Spleen (tissue), 11 donors: Measurements from ENCODE around the gene POLE3. TPM values are rescaled to one million over a fixed set of nuclear protein-coding genes. Genes with fewer than 3 reads are reported as not detected.

Experiments
- DNase-seq: peaks from one replicate; pipeline ENCODE4 v3.0.0-alpha.2; 2020
- H3K27ac ChIP-seq, 8 donors: fragments of 200-600 bp; sonication (generic) in 7 of 8; 1 replicate in 4 of 8; 2 replicates in 4 of 8; pipeline versions ENCODE4 v1.5.0 to v1.8.0; 2016 to 2021; ENCODE audit warnings: inconsistent platforms in 4 of 8, mild to moderate bottlenecking in 4 of 8, moderate library complexity in 1 of 8
- H3K27me3 ChIP-seq, 7 donors: fragments of 200-600 bp; sonication (generic) in 6 of 7; replicated peaks in 1 of 7; 1 replicate in 4 of 7; 2 replicates in 3 of 7; pipeline versions ENCODE4 v1.5.0 to v1.8.0; 2016 to 2021; ENCODE audit warnings: inconsistent platforms in 3 of 7, mild to moderate bottlenecking in 1 of 7
- H3K36me3 ChIP-seq, 6 donors: fragments of 200-600 bp; sonication (generic) in 5 of 6; 1 replicate in 4 of 6; 2 replicates in 2 of 6; pipeline versions ENCODE4 v1.5.0 to v1.8.0; 2016 to 2021; ENCODE audit warnings: inconsistent platforms in 2 of 6
- H3K4me1 ChIP-seq, 6 donors: fragments of 200-600 bp; sonication (generic) in 5 of 6; 1 replicate in 3 of 6; 2 replicates in 3 of 6; pipeline versions ENCODE4 v1.5.0 to v1.8.0; 2016 to 2021; ENCODE audit warnings: inconsistent platforms in 3 of 6
- H3K4me3 ChIP-seq, 8 donors: fragments of 200-600 bp; sonication (generic) in 7 of 8; 1 replicate in 4 of 8; 2 replicates in 4 of 8; pipeline versions ENCODE4 v1.5.0 to v1.8.0; 2016 to 2021; ENCODE audit warnings: inconsistent platforms in 4 of 8, mild to moderate bottlenecking in 4 of 8, moderate library complexity in 2 of 8
- H3K9me3 ChIP-seq, 8 donors: fragments of 200-600 bp; sonication (generic) in 7 of 8; 1 replicate in 4 of 8; 2 replicates in 4 of 8; pipeline versions ENCODE4 v1.5.0 to v1.8.0; 2016 to 2021; ENCODE audit warnings: inconsistent platforms in 4 of 8
- CTCF ChIP-seq, 11 experiments: fragments of 200-600 bp in 7 of 11; fragments of 450-650 bp in 4 of 11; sonication (generic) in 4 of 11; IDR thresholded peaks in 8 of 11; conservative IDR thresholded peaks in 3 of 11; 1 replicate in 7 of 11; 2 replicates in 4 of 11; pipeline versions ENCODE4 v1.4.0 to v1.8.0; 2016 to 2021; ENCODE audit warnings: antibody characterized with exemption in 11 of 11, inconsistent platforms in 4 of 11, mild to moderate bottlenecking in 1 of 11
- POLR2A ChIP-seq, 3 donors: fragments of 450-650 bp; IDR thresholded peaks; one replicate each; pipeline ENCODE4 v1.5.1; 2017; ENCODE audit warnings: antibody characterized with exemption in 3 of 3, mild to moderate bottlenecking in 1 of 3
- POLR2AphosphoS5 ChIP-seq, 3 donors: sonication (generic); formaldehyde crosslinking; IDR thresholded peaks; one replicate each; pipeline ENCODE4 v1.5.1; 2017; ENCODE audit warnings: antibody characterized with exemption in 3 of 3
- WGBS, 5 donors: extraction: QIAGEN DNeasy Blood & Tissue Kit in 3 of 5; methylation state at CpG; one replicate each; pipeline versions ENCODE4 v1.1.5 to v1.1.7; 2013 to 2018; 5-methylcytosine and 5-hydroxymethylcytosine counted together
- intact Hi-C: fragments of 100-400 bp; cut with DNase I; formaldehyde crosslinking; loops from one replicate; pipeline ENCODE4 v1.15.0; 2023; ENCODE audit warnings: low total_unique reads
- polyA plus RNA-seq, 3 donors: library from polyadenylated mRNA; stranded (reverse); fragments of 200-250 nt; gene quantifications; one replicate each; pipeline ENCODE4 v1.2.1, GENCODE V29; 2013
- total RNA-seq, 7 donors: library from RNA; depleted of rRNA in 3 of 7; stranded (reverse); fragments of >200 nt in 3 of 7; fragmentation: NEBNext Ultra II Directional in 4 of 7; extraction: Animal tissue kit (Norgen Biotek cat#: 25700) in 4 of 7; gene quantifications; one replicate each; pipeline versions ENCODE4 v1.1.0 to v1.2.1, GENCODE V29; 2016 to 2021
- donor health status: healthy with polysubstance abuse.
- donor health status: DM: no; HTN: no; CAD: no; lungs with moderate emphysema.
- donor health status: DM: no; HTN: no; CAD: no.
- donor health status: Bipolar disorder and iron deficiency.
- donor health status: healthy.
- donor health status: DM: no; HTN: no; CAD: no.
- donor health status: DM: yes; HTN: yes; CAD: no.

The POLE3 gene
- total and polyA plus RNA-seq, 10 donors: 29.3 to 53.0 (median 37.0) TPM

DNA sequence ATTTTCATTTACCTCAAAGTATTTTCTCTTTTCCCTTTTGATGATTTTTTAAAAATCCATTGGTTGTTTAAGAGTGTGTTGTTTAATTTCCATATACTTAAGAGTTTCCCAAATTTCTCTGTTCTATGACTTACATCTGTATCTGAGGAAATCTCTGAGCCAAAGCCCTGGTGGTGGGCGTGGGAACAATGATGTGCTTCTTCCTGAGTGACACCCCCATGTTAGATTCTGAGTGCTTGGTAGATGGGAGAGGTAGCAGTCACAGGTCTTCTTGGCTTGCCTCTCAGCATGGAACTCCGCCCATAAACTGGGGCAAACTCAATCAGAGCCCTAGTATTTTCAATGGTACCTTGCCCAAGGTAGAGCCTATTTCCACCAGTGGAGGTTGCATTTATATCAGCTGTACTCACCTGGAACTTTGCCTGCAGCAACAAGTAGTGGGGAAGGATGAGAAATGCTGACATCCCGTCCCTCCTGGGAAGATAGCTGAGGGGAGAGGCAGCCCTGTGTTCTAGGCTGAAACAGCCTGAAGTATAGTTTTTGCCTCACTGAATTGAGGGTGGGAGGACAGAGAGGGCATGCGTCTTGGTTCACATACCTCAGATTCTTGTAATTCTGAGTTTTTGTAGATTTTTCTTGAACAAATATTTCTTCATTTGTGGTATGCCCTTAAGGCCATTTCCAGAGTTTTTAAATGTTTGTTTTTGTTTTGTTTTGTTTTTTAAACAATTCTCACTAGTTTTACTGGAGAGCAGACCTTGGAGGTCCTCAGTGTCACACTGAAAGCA lies 26.4 kb upstream of the POLE3 start:
- Histone ChIP-seq H3K4me1 (no peaks in the 10 kb centered on the region), H3K27ac (no peak overlapping the region), H3K9me3 (no peaks in the 10 kb centered on the region), H3K36me3 (no peaks in the 10 kb centered on the region), H3K27me3 (no peaks in the 10 kb centered on the region), H3K4me3 (no peak overlapping the region)
- intact Hi-C loops: no loop called here
- 80 to 87% (median 83%) methylated on average over 4 of the region's 4 CpGs for WGBS, 5 donors
- TF ChIP-seq POLR2A (IDR thresholded peaks at IDR 0.05) (no peak), CTCF (IDR thresholded peaks at IDR 0.05 in 8 of 11, conservative IDR thresholded peaks at IDR 0.05 in 3 of 11) (no peak), POLR2AphosphoS5 (IDR thresholded peaks at IDR 0.05) (no peak)
- no peak for DNase-seq

DNA sequence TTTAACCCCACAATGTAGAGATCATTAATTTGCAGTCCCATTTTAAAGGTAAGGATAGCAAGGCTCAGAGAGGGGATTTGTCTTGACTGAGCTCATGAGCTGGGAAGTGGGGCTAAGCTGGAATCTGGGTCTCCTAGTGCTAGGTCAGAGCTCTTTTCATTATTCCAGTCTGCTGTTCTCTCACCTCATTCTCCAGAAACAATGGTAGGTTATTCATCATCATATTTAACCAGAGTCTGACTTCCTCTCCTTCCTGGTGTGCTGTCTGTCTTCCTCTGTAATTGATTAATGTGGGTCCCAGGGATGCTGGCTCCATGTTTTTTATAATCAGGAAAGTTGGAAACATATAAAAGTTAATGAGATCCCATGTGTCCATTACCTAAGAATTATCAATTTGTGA lies 20.7 kb upstream of the POLE3 start:
- Histone ChIP-seq H3K4me3 (no peak overlapping the region), H3K9me3 (no peaks in the 10 kb centered on the region), H3K27me3 (no peaks in the 10 kb centered on the region), H3K36me3 (no peaks in the 10 kb centered on the region), H3K27ac (no peak overlapping the region), H3K4me1 (no peaks in the 10 kb centered on the region)
- intact Hi-C loops: no loop called here
- TF ChIP-seq POLR2A (IDR thresholded peaks at IDR 0.05) (no peak), POLR2AphosphoS5 (IDR thresholded peaks at IDR 0.05) (no peak), CTCF (IDR thresholded peaks at IDR 0.05 in 8 of 11, conservative IDR thresholded peaks at IDR 0.05 in 3 of 11) (no peak)
- DNase-seq: no peak

GRCh38 chr9:113428062-113428615 lies 17.7 kb upstream of the POLE3 start:
- DNase-seq: no peak
- 70 to 91% (median 82%) methylated on average over 1 of the region's 1 CpG for WGBS, 5 donors
- no peaks in the 10 kb centered on the region for H3K4me1 ChIP-seq
- TF ChIP-seq POLR2A (IDR thresholded peaks at IDR 0.05) (no peak), CTCF (IDR thresholded peaks at IDR 0.05 in 8 of 11, conservative IDR thresholded peaks at IDR 0.05 in 3 of 11) (no peak), POLR2AphosphoS5 (IDR thresholded peaks at IDR 0.05) (no peak)
- peak overlapping the region in 1 of 8 donors; percentile 49 for H3K27ac ChIP-seq
- no peaks in the 10 kb centered on the region for H3K27me3 ChIP-seq
- H3K9me3 ChIP-seq: no peaks in the 10 kb centered on the region
- no peak overlapping the region for H3K4me3 ChIP-seq
- no peaks in the 10 kb centered on the region for H3K36me3 ChIP-seq
- intact Hi-C loops: no loop called here

DNA sequence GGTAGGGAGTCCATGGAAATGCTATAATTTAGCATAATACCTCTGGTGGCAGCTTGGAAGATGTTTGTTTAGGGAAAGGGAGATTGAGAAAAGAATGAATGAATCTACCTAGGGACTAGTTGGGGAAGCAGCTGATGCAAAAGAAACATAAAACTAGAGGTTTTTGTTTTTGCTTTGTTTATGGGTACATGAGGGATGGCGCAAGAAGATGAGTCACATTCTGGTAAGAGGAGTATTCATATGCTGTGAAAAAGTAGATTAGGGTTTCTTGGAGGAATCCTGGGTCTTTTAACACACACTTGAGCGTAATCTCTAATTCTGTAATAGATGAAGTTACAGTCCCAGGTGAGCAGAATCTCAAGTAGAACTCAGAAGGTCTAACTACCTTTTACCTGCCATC lies 17.2 kb upstream of the POLE3 start:
- H3K4me1 ChIP-seq: no peaks in the 10 kb centered on the region
- intact Hi-C loops: no loop called here
- no peaks in the 10 kb centered on the region for H3K9me3 ChIP-seq
- peak overlapping the region in 1 of 8 donors; percentile 49 for H3K27ac ChIP-seq
- H3K27me3 ChIP-seq: no peaks in the 10 kb centered on the region
- DNase-seq: no peak
- no peaks in the 10 kb centered on the region for H3K36me3 ChIP-seq
- H3K4me3 ChIP-seq: no peak overlapping the region
- TF ChIP-seq POLR2AphosphoS5 (IDR thresholded peaks at IDR 0.05) (no peak), POLR2A (IDR thresholded peaks at IDR 0.05) (no peak), CTCF (IDR thresholded peaks at IDR 0.05 in 8 of 11, conservative IDR thresholded peaks at IDR 0.05 in 3 of 11) (no peak)
- WGBS, 5 donors: 83 to 97% (median 91%) methylated on average over 2 of the region's 2 CpGs
